GM12875 (cell line): ENCODE results near the gene SNX14.

ENCODE experiments used
- H3K4me3 ChIP-seq: one replicate; pipeline ENCODE4 v1.5.1; 2011; ENCODE audit warnings: low read depth, low read length, control low read depth
- CTCF ChIP-seq: IDR thresholded peaks from 2 replicates; pipeline ENCODE4 v1.5.1; 2011; ENCODE audit warnings: low read depth, mild to moderate bottlenecking, control low read depth, inconsistent platforms, low read length, moderate library complexity, borderline replicate concordance; ENCODE audit not compliant: insufficient read depth

SNX14 gene

GRCh38 chr6:85464722-85465150 is 128.9 kb downstream of the SNX14 start:
- TF ChIP-seq CTCF = no peak
- H3K4me3 ChIP-seq = no peak overlapping the region

- no peak overlapping the region for H3K4me3 ChIP-seq
- no peak for TF ChIP-seq CTCF
These were observed 129.4 kb downstream of the SNX14 start for GRCh38 chr6:85464260-85464644.

- H3K4me3 ChIP-seq = no peak overlapping the region
- TF ChIP-seq CTCF = no peak
These were observed 129.9 kb downstream of the SNX14 start for GRCh38 chr6:85463621-85464259.

GRCh38 chr6:85462673-85463072 is 131.0 kb downstream of the SNX14 start:
- no peak overlapping the region for H3K4me3 ChIP-seq
- TF ChIP-seq CTCF = no peak

- no peak for TF ChIP-seq CTCF
- no peak overlapping the region for H3K4me3 ChIP-seq
These were observed 131.9 kb downstream of the SNX14 start for GRCh38 chr6:85461798-85462170.

GRCh38 chr6:85460921-85461797 is 132.5 kb downstream of the SNX14 start:
- no peak for TF ChIP-seq CTCF
- no peak overlapping the region for H3K4me3 ChIP-seq
